T-helper 2 cell treated with Interferon-gamma antibody and Interleukin-4, amounts not matched to agents 100 ng/mL and 5 ng/mL, for 36 hours (primary cell): ENCODE results near the gene SLC12A8. TPM values are rescaled to one million over a fixed set of nuclear protein-coding genes. Genes with fewer than 3 reads are reported as not detected.

Source experiments
- intact Hi-C: fragments of 100-400 bp; cut with micrococcal nuclease; formaldehyde crosslinking; loops from one replicate; pipeline ENCODE4 v1.15.1; 2023
- total RNA-seq: library from RNA; stranded (reverse); gene quantifications from 2 replicates; pipeline ENCODE4 v1.2.3, GENCODE V29; 2022

Gene SLC12A8
- total RNA-seq, 1 donor from 2014 or later: 0.32 TPM

DNA sequence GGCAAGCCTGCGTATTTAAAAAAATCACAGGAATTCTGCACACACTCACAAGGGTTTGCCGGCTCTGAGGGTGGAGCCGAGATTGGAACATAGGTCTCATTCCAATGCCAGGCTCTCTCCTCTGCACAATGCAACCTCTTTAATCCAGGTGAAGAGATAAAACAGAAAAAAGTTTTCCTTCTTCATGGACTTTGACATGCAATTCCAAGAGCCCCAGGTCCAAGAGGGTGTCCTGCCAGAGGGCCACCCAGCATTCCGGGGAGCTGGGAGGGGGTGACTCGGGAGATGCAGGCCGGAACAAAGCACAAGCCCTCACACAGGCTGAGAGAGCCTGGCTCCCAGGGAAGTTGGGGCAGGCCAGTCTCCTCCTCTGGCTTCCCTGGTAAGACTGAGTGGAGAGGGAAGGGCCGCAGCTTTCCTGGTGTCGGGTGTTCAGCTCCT, 6.7 kb upstream of the SLC12A8 start:
- intact Hi-C loops: no loop called here

DNA sequence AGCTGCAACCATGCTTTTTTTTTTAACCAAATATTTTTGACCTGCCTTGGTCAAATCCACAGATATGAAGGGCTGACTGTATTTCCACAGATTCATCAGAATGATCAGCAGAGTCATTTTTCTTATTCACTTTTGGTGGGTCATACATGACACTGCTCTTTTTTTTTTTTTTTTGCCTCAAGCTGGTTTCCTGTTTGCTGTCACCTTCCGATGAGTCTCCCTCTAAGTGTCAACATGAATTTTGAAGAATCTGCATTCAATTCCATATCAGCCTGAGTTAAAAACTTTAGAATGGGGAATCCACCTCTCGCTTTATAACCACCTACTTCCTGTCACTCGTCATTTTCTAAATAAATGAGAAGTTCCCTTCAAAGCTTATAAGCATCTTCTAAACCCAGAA, 2.2 kb upstream of the SLC12A8 start:
- intact Hi-C loops: no loop called here

DNA sequence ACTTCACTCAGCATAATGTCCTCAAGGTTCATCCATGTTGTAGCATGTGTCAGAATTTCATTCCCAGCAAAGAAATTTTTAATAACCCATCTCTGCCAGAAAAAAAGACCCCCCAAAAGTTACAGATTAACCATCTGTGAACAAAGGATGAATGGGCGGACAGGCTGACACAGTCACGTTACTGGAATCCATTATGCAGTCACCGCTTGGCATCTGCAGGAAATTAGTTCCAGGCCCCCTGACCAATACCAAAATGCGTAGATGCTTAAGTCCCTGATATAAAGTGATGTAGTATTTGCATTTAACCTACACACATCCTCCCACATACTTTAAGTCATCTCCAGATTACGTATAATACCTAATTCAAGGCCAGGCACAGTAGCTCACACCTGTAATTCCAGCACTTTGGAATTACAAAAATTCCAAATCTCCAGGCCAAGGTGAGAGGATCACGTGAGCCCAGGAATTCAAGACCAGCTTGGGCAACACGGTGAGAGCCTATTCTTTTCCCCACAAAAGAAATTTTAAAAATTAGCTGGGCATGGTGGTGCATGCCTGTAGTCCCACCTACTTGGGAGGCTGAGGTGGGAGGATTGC, 1.5 kb upstream of the SLC12A8 start:
- intact Hi-C loops: no loop called here

DNA sequence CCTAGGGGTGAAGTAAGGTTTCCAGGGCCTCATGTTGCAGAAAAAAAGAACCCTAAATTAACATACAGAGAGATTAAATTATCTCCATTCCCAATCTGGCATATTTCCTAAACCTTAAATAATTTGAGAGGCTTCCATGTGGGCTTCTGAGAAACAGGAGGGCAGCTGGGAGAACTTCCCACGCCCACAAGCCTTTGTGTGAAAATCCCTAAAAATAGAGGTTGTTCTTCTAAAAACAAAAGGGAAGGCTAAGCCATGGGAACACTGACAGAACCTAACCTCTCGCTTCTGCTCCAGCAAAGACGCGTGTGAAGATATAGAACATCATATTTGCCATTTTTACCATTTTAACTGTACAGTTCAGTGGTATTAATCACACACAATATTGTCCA, 812 bp upstream of the SLC12A8 start:
- intact Hi-C loops: no loop called here

DNA sequence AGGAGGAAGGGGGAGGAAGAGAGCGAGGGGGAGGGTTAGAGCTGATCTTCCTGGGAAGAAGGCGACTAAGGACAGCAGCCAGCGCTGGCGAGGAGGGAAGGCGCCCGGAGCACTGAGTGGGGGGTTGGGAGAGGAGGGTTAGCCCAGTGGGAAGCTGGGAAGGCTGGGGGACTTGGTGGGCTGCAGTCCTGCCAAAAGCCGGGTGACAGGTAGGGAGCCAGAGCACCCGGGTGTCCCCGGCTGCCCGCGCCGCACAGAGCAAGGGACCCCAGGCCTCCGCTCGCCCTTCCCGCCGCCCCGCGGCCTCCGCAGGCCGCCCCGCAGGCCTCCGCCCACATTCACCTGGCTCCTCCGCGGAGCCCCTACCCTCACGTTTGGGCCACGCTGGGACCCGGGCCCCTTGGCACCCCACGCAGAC, 448 bp downstream of the SLC12A8 start:
- intact Hi-C loops: no loop called here

DNA sequence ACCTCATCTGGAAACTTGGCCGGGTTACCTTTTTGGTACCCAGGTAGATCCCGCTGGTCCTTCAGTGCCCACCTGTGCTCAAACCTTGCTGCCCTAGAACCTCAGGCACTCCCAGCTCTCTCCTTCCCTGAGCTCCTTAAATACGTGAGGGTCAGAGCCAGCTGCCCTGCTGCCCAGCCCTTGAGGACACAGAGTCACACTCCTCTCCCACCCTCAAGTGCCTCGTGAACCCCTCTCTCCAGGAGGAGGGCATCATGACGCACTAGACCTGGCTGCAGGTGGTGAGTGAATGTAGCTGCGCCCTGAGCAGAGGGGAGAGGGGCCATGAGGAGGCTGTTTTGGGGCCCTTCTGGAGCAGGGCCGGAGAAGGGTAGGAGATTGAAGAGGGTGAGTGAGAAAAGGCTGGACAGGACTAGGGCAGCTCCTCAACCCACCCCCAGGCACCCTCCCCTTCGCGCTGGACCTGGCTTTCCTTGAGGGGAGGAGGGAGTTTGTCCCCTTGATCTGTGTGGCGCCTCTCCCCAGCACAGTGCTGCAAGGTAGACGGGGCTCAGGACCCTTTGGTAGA, 941 bp downstream of the SLC12A8 start:
- intact Hi-C loops: no loop called here

DNA sequence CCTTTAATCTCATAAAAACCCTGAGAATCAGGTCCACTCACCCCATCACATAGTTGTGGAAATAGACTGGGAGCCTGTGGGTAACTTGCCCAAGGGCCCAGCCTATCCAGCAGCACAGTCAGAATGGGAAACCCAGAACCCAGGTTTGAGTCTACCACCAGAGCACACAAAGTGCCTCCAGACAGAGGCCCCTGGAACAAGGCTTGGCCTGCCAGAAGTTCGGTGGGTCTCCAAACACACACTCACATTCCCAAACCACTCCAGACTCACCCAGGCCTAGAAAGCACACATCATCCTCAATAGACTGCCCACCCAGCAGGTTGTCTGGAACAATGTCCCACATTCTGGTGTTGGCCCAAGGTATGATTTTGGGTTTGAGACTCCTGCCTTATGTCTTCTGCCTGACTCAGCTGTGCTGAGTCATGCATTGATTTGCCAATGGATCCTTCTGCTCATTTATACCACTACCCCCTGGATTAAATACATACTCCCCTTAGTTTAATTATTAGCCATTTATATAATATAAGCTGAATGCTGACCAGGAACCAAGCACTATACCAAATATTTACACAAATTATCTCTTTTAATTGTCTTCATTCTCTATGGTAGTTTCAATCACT, 4.5 kb downstream of the SLC12A8 start:
- intact Hi-C loops: no loop called here

DNA sequence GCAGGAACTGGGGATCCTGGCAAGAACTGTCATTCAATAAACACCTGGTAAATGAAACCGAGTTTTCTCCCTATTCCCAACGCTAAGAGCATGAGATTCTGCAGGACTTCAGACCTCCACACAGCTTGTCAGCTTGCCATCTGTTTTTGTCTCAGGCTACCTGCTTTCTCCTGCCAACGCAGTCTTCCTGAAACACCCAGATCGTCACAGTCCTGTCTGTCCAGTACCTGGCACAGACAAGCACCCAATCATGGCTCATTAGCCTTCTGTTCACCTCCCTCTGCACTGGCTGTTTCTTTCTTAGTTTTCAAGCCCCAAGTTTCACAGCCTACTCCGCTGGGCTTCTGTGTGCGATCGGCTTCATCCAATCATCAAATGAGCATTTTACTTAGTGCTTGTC, 5.0 kb downstream of the SLC12A8 start:
- intact Hi-C loops: no loop called here

DNA sequence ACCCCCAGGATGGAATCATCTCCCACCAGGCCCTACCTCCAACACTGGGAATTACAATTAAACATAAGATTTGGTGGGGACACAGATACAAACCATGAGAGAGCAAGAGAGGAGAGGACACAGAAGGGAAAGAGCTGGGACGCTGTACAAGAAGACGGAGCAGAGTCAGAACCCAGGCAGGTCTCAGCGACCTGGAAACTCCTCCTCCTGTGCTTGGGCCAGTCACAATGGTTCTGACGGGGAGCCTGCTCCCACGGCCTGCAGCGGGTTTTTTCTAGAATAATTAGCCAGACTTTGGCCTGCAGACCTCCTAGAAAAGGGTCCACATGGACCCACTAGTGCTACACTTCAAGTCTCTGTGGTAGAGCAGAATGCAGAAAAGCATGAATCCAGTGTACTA, 5.6 kb downstream of the SLC12A8 start:
- intact Hi-C loops: no loop called here

DNA sequence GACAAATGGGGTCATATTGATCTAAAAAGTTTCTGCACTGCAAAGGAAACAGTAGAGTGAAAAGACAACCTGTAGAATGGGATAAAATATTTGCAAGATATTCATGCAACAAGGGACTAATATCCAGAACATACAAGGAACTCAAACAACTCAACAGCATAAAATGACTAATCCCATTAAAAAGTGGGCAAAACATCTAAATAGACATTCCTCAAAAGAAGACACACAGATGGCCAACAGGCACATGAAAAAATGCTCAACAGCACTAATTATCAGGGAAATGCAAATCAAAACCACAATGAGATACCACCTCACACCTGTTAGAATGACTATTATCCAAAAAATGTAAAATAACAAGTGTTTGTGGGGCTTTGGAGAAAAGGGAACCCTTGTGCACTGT, 8.8 kb downstream of the SLC12A8 start:
- intact Hi-C loops: no loop called here

DNA sequence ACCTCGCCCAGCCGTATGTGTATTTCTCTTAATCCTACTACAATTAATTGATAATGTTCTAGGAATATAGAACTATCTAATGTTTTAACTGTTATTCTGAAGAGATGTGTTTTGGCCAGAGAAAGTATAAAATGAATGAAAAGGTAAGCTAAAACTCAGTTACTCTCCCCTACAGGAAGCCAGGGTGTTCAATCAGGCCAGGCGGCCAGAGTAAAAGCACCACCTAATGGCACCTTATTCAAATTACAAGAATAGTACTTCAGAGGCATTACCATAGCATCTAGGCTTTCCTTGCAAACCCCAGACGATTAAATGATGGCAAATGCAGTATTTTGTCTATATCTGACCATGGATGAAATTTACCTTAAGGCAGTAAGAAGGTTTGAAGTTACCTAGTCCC, 10.4 kb downstream of the SLC12A8 start:
- intact Hi-C loops: loop anchor here (1.0 kb wide), 1 partner anchor 207 kb away; no protein-coding TSS in a partner anchor

DNA sequence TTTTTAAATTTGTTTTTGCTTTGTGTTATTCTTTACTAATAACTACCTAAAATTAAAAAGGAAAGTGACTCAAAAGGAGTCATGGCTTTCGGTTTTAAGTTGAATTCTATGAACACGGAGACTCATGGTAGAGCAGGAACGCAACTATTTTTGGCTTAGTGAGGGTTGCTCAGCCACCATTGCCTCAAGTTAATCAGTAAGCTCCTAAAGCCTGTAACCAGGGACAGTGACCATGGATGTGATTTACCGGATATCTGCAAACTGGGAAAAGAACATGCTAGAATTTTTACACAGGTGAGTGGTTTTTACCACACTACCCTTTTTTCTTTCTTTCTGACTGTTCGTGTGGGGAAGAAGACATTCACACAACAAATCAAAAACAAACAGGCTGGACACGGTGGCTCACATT, 11.8 kb downstream of the SLC12A8 start:
- intact Hi-C loops: no loop called here

DNA sequence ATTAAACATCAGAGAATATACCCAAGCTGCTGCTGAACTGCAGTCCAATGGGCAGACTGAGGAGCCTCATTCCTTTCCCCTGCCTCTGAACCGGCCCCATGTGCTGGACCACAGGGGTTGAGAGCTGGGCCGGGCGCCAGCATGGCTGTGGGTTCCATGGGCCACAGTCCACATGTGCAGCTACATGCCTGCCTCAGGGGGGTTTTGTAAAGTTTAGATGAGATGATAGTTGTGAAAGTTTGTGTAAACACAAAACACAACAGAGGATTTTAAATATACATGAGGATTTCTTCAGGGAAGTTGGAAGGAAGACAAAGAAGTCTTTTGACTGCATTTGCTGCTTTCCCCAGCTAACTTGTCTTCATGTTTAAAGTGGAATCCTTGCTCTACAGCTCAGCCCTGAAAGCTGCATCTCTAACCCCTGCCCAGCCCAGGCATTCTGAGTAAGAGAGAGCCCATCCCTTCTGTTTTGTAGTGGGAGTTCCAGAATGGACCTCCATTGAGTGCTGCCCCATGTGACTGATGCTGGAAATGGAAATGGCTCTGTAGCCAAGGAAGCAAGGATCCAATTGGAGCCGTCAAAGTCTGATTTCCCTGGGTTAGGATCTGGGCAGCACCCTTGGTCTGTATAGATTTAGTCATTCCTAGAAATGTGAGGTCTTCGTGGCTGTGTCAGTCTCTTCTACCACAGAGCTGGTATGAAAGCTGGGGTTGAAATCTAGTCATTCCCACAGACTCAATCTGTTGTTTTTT, 17.5 kb downstream of the SLC12A8 start:
- intact Hi-C loops: no loop called here

DNA sequence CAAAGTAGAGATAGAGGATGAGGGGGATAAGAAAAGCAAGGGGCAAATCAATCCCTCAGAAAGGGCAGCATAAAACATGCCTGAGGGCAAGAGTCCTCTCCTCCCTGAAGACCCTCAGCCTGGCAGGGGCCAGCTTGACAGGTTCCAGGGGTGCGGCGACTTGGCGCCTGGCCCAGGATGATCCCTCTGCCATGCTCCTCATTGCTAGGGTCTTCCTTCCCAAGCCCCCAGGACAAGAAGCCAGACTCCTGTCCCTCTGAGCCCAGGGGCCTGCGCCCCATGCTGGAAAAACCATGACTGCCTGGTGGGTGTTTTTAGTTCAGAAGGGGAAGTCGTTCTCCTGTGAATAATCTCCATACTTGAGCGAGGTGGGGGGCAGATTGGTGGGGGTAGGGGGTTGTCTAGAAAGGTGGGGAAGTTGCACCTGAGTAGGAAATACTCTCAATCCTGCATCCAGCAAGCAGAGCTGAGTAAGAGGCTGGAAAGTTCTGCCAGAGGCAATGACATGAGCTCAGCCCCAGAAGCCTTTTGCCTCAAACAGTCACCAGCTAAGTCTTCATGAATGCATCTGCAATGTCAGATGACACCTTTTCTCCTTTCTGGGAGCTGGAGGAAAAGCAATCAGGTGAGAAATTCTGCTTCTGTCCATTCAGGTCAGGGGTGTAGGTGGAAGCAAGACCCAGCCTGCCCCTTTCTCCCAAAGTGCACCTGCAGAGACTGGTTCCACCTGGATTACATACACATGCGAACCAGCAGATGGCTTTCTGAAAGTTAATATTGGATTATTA, 18.3 kb downstream of the SLC12A8 start:
- intact Hi-C loops: no loop called here

DNA sequence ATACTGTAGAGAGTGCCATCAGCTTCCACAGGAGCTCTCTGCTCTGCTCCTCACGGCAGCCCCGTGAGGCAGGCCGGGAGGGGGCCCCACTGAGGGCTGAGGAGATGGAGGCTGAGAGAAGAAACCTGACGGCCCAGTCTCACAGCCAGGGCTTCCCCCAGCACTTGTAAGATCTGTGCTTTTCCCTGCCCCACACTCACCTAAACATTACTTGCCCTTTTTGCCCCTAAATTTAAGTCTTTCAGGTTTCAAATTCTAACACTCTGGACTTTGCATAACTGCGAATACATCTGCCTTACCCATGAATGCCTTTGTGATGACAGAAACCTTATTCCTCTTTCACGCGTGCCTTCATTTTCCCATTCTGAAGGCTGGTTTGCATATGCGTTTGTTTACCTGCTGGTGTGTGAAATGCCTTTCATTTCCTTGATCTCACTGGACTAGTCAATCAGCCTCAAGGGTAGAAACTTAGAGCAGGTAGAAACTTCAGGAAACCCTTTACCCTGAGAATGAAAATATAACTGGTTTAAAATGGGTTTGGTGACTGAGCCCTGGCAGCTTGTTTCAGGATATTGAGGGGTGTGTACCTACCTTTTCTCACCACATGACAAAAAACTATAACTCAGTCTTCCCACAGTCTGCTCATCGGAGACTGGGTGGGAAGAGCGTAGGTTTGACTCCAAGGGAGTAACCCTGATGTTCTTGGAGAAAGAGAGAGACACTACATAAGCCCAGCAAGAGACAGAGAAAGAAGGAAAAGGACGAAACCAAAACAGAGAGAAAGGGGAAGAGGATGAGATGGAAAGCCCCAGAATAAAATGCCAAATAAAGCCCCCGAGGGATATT, 20.1 kb downstream of the SLC12A8 start:
- intact Hi-C loops: no loop called here

DNA sequence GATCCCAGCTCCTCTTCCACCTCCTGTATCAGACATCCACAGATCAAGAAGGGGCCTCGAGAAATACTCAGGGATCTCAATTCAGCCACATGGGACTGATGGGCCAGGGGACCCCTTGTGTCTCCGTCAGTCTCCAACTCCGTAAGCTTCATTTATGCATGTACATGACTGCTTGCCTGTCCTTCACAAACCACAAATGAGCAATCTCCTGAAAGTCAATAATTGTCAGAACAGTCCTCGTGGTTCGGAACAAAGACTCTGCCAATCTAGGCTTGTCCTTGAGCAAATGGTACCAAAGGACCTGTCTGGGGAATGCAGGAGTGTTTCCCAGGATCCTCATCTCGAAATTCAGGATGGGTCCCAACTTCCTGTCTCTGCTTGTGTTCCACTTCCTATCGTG, 20.8 kb downstream of the SLC12A8 start:
- intact Hi-C loops: no loop called here

DNA sequence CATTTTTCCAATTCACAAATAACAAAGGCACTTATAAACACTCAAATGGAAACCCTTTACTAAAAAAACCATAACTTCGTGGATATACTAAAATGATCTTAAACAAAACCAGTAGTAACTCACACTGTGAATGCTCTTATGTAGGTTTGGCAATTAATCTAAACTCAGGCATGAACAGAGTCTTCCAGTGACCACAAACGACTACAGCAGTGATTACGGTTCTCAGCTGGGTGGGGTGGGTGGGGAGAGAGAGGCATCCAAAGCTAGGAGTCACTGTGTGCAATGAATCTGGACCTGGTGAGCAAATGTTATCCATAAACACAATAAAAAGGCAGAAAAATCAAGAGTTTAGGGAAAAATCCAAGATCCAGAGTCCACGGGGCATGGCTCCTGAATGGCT, 21.3 kb downstream of the SLC12A8 start:
- intact Hi-C loops: no loop called here

DNA sequence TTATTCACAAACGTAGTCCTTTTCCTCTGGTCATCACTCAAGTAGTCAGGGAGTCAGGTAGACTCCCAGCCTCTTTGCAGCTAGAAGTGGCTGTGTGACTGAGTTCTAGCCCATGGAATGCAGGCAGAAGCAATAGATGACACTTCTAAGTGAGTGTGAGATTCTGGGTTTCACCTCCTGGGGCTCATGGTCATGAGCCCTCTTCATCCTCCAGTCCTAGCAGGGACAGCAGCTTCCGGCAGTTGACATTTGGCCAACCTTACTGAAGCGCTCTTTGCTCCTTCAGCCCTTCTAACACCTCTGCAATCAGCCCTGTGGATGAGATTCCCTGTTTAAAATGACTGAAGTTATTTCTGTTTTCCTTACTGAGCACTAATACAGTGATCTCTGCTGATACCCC, 21.8 kb downstream of the SLC12A8 start:
- intact Hi-C loops: no loop called here

DNA sequence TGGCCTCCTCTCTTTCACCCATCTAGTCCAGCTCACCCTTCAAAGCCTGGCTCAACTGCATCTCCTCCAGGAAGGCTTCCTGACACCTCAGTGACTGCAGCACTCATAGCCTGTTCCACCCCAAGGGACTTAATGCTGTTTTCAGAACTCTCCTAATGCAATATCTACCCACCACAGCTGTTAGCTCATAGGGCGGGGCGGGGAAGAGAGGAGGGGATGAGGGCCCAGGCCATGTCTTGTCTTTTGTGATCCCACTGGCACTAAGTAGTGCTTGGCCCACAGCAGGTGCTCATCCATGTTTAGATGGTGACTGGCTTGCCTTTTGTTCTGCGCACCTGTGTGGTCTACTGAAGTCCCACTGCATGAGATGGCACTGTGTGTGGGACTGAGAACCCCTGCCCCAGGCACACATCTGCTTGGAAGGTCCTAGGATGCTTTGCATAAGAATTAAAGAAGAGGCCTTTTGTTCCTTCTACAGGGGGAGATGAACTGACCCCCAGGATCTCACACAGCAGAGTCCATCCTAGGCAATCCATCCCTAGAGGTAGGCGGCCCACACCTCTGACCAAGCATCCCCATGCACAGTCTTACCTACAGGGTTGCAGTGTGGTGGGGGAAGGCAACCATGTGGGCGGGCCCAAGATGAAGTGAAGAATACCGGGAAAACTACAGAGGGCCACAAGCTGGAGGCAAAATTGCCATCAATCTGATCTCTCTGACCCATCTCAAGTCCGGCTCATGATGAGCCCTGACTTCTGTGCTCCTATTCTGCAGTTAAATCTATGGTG, 23.0 kb downstream of the SLC12A8 start:
- intact Hi-C loops: no loop called here

DNA sequence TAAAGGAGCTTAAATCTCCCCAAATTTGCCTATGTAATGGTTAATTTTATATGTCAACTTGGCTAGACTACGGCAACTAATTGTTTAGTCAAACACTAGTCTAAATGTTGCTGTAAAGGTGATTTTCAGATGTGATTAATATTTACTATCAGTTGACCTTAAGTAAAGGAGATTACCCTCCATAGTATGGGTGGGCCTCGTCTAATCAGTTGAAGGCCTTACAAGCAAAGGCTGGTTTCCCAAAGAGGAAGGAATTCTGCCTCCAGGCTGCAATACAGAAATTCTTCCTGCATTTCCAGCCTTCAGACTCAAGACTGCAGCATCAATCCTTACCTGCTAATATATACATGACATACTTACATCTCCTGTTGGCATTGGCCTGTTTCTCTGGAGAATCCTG, 23.6 kb downstream of the SLC12A8 start:
- intact Hi-C loops: no loop called here
